Endothelial cell of umbilical vein (primary cell): ENCODE results near the gene RIPK4. TPM values are rescaled to one million over a fixed set of nuclear protein-coding genes. Genes with fewer than 3 reads are reported as not detected.

Source experiments
- BruUV-seq: library from RNA; stranded (reverse); fragments of 400-500 nt; replicated peaks from 2 replicates; lab custom pipeline; 2021; lab: Mats Ljungman, UMichigan
- CTCF ChIA-PET: fragments of 300-600, 350-600 bp; sonication (Branson Sonifier 250); formaldehyde crosslinking; loops from one replicate; lab custom pipeline; 2021; ENCODE audit warnings: antibody characterized with exemption, inconsistent platforms; lab: Charles Lee
- POLR2A ChIA-PET: fragments of 300-600, 350-600 bp; sonication (Branson Sonifier 250); formaldehyde crosslinking; loops from one replicate; lab custom pipeline; 2021; ENCODE audit warnings: antibody characterized with exemption, inconsistent platforms; lab: Charles Lee
- DNase-seq: peaks from one replicate; pipeline ENCODE4 v3.0.0-alpha.2; 2011; ENCODE audit warnings: low read depth, low spot score
- FAIRE-seq: peaks from 2 replicates; lab custom pipeline; 2011; peaks lifted over from hg19 to GRCh38; lab: Jason Lieb, UNC
- H2AFZ ChIP-seq: 2 replicates; pipeline ENCODE4 v1.6.0; 2012; ENCODE audit warnings: low read depth, low read length, control low read depth, inconsistent platforms
- H3K27ac ChIP-seq: 2 replicates; pipeline ENCODE4 v1.5.1; 2011; ENCODE audit warnings: low read depth, mild to moderate bottlenecking, control low read depth, low read length, moderate library complexity; ENCODE audit not compliant: insufficient read depth
- H3K27me3 ChIP-seq, 2 experiments: 2 replicates each; pipeline versions ENCODE4 v1.6.0 to v1.6.1; 2011; ENCODE audit warnings: low read length in 2 of 2, mixed read lengths in 1 of 2; ENCODE audit not compliant: control insufficient read depth in 2 of 2, insufficient read depth in 2 of 2
- H3K36me3 ChIP-seq, 2 experiments: 2 replicates in 1 of 2; 3 replicates in 1 of 2; pipeline ENCODE4 v1.5.1; 2011; ENCODE audit warnings: low read length in 2 of 2, mild to moderate bottlenecking in 1 of 2, moderate library complexity in 1 of 2; ENCODE audit not compliant: control insufficient read depth in 2 of 2, insufficient read depth in 2 of 2; ENCODE audit errors: extremely low read depth in 1 of 2
- H3K4me1 ChIP-seq: 3 replicates; pipeline ENCODE4 v1.5.1; 2011; ENCODE audit warnings: mild to moderate bottlenecking, low read length; ENCODE audit not compliant: control insufficient read depth, insufficient read depth; ENCODE audit errors: extremely low read depth
- H3K4me2 ChIP-seq: 2 replicates; pipeline ENCODE4 v1.6.1; 2011; ENCODE audit warnings: low read length, control low read depth, mixed read lengths; ENCODE audit not compliant: insufficient read depth
- H3K4me3 ChIP-seq, 3 experiments: fragments of 200-600 bp in 1 of 3; sonication (generic), shearing (Covaris generic) in 1 of 3; replicated peaks in 1 of 3; 2 replicates each; pipeline ENCODE4 v1.5.1; 2011 to 2016; ENCODE audit warnings: control low read depth in 3 of 3, low read length in 3 of 3, mild to moderate bottlenecking in 2 of 3, inconsistent platforms in 1 of 3, low read depth in 1 of 3, moderate library complexity in 1 of 3; ENCODE audit not compliant: insufficient read depth in 1 of 3
- H3K79me2 ChIP-seq: 2 replicates; pipeline ENCODE4 v1.6.0; 2012; ENCODE audit warnings: low read length, inconsistent platforms; ENCODE audit not compliant: control insufficient read depth, insufficient read depth
- H3K9ac ChIP-seq: replicated peaks from 2 replicates; pipeline ENCODE3; 2011; ENCODE audit warnings: low read length, control low read depth; ENCODE audit not compliant: insufficient read depth; ENCODE audit errors: extremely low read depth
- H3K9me1 ChIP-seq: replicated peaks from 3 replicates; pipeline ENCODE4 v1.6.0; 2011; ENCODE audit warnings: mild to moderate bottlenecking, low read length; ENCODE audit not compliant: control insufficient read depth, insufficient read depth; ENCODE audit errors: extremely low read depth
- H3K9me3 ChIP-seq: replicated peaks from 2 replicates; pipeline ENCODE4 v1.5.1; 2012; ENCODE audit warnings: low read length, inconsistent platforms; ENCODE audit not compliant: control insufficient read depth, insufficient read depth
- H4K20me1 ChIP-seq: replicated peaks from 2 replicates; pipeline ENCODE3; 2011; ENCODE audit warnings: mild to moderate bottlenecking, low read length; ENCODE audit not compliant: control insufficient read depth, insufficient read depth; ENCODE audit errors: extremely low read depth
- EZH2 ChIP-seq: IDR thresholded peaks from 2 replicates; pipeline ENCODE4 v1.6.1; 2012; ENCODE audit warnings: borderline replicate concordance, low read depth, mild to moderate bottlenecking, moderate library complexity, low read length, inconsistent platforms; ENCODE audit not compliant: severe bottlenecking
- FOS ChIP-seq: IDR thresholded peaks from 2 replicates; pipeline ENCODE4 v1.6.1; 2011; ENCODE audit warnings: mild to moderate bottlenecking, low read length, moderate library complexity, borderline replicate concordance; ENCODE audit not compliant: insufficient read depth
- GATA2 ChIP-seq: IDR thresholded peaks from 2 replicates; pipeline ENCODE4 v1.7.0; 2011; ENCODE audit warnings: low read depth, mild to moderate bottlenecking, moderate library complexity, mixed read lengths, low read length; ENCODE audit not compliant: insufficient read length, insufficient read depth
- JUN ChIP-seq: IDR thresholded peaks from 2 replicates; pipeline ENCODE4 v1.6.1; 2011; ENCODE audit warnings: borderline replicate concordance, low read depth; ENCODE audit not compliant: insufficient read length, insufficient read depth
- MYC ChIP-seq: IDR thresholded peaks from one replicate; pipeline ENCODE4 v1.6.1; 2011; ENCODE audit warnings: mild to moderate bottlenecking, low read depth, low read length
- POLR2A ChIP-seq: IDR thresholded peaks from 2 replicates; pipeline ENCODE4 v1.6.1; 2012; ENCODE audit warnings: low read depth, mild to moderate bottlenecking, control low read depth, low read length
- POLR2AphosphoS5 ChIP-seq: IDR thresholded peaks from 2 replicates; pipeline ENCODE4 v1.6.1; 2012; ENCODE audit warnings: low read depth, mild to moderate bottlenecking, control low read depth, low read length, moderate library complexity; ENCODE audit not compliant: insufficient read depth
- dilution Hi-C: fragments of 300-500 bp; cut with MboI; formaldehyde crosslinking; loops from one replicate; pipeline ENCODE4 v1.15.0; 2019; ENCODE audit warnings: low sequenced_read_pairs; ENCODE audit not compliant: extremely low pct_ligation_motif_present
- intact Hi-C: fragments of 100-400 bp; cut with micrococcal nuclease; formaldehyde crosslinking; loops from one replicate; pipeline ENCODE4 v1.10.0; 2022
- polyA plus RNA-seq, 4 experiments: library from polyadenylated mRNA; depleted of rRNA in 3 of 4; stranded (reverse) in 3 of 4; unstranded in 1 of 4; fragments of >200 nt; gene quantifications; 2 replicates each; pipeline versions ENCODE4 v1.2.1 to v1.2.3, GENCODE V29; 2011 to 2012; ENCODE audit warnings: missing spikeins in 1 of 4
- total RNA-seq: library from RNA; stranded (reverse); gene quantifications from 2 replicates; pipeline ENCODE4 v1.2.3, GENCODE V29; 2021
- TF ChIP-seq, protein P1 (sequence below), 2 donors: IDR thresholded peaks; 1 replicate in 1 of 2; 2 replicates in 1 of 2; pipeline ENCODE4 v1.5.1; 2011; ENCODE audit warnings: low read length in 2 of 2, mild to moderate bottlenecking in 2 of 2, moderate library complexity in 2 of 2, control low read depth in 1 of 2, inconsistent platforms in 1 of 2, low read depth in 1 of 2; ENCODE audit not compliant: insufficient read depth in 1 of 2; ENCODE audit errors: extremely low read depth in 1 of 2
- TF ChIP-seq, protein P2 (sequence below): IDR thresholded peaks from 2 replicates; pipeline ENCODE4 v1.6.1; 2011; ENCODE audit not compliant: insufficient read depth, insufficient read length

Gene RIPK4
- total and polyA plus RNA-seq, 2 donors (not counting 3 experiments of a cell fraction or from before 2014, with no cell fraction given), result not detected

DNA sequence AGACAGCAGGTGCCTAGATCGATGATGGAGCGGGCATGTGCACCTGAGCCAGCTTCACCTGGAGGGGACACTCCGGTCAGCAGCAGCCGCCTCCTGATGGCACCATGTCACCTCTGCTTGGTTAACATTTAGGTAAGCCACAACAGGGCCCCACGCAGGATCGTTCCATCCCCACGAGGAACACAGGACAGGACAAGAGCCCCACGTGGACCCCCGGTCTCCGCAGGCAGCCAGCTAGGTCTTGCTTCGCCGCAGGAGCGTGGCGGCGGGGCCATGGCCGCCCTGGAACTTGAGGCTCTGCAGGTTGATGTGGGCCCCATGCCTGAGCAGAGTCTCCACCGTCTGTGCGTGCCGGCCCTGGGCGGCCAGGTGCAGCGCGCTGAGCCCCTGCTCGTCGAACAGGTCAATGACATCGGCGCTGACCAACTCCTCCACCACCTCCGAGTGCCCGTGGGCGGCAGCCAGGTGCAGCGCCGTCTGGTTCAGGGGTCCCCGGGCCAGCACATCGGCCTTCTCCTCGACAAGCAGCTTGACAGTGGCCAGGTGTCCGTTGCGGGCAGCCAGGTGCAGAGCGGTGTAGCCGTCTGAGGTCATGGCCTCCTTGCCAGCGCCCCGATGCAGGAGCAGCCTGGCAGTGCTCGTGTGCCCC is 26.1 kb downstream of the RIPK4 start:
- Histone ChIP-seq H3K79me2 (no peaks in the 10 kb centered on the region), H3K36me3 (no peaks in the 10 kb centered on the region), H3K4me1 (no peaks in the 10 kb centered on the region), H3K9ac (no peak overlapping the region), H4K20me1 (no peaks in the 10 kb centered on the region), H3K9me3 (no peaks in the 10 kb centered on the region), H2AFZ (no peak overlapping the region), H3K27me3 (no peaks in the 10 kb centered on the region), H3K4me2 (no peak overlapping the region), H3K4me3 (no peak overlapping the region), H3K27ac (no peak overlapping the region), H3K9me1 (no peaks in the 10 kb centered on the region)
- TF ChIP-seq POLR2A, result no peak
- TF ChIP-seq, protein P1, sequence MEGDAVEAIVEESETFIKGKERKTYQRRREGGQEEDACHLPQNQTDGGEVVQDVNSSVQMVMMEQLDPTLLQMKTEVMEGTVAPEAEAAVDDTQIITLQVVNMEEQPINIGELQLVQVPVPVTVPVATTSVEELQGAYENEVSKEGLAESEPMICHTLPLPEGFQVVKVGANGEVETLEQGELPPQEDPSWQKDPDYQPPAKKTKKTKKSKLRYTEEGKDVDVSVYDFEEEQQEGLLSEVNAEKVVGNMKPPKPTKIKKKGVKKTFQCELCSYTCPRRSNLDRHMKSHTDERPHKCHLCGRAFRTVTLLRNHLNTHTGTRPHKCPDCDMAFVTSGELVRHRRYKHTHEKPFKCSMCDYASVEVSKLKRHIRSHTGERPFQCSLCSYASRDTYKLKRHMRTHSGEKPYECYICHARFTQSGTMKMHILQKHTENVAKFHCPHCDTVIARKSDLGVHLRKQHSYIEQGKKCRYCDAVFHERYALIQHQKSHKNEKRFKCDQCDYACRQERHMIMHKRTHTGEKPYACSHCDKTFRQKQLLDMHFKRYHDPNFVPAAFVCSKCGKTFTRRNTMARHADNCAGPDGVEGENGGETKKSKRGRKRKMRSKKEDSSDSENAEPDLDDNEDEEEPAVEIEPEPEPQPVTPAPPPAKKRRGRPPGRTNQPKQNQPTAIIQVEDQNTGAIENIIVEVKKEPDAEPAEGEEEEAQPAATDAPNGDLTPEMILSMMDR (IDR thresholded peaks at IDR 0.05; ENCODE audit: extremely low read depth in 1 of 2, insufficient read depth in 1 of 2, low read depth in 1 of 2, low read length in 2 of 2), result no peak
- TF ChIP-seq JUN, result no peak
- TF ChIP-seq MYC, result no peak
- TF ChIP-seq, protein P2, sequence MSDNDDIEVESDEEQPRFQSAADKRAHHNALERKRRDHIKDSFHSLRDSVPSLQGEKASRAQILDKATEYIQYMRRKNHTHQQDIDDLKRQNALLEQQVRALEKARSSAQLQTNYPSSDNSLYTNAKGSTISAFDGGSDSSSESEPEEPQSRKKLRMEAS, result no peak
- TF ChIP-seq EZH2, result no peak
- TF ChIP-seq GATA2, result no peak
- no peak for TF ChIP-seq POLR2AphosphoS5
- TF ChIP-seq FOS, result no peak
- intact Hi-C loops, result no loop called here
- DNase-seq (no peak), FAIRE-seq (no peak)
- no TSS peak for BruUV-seq
- dilution Hi-C loops, result no loop called here
- CTCF ChIA-PET, result no interaction called here
- POLR2A ChIA-PET, result no interaction called here
